ENCODE data around the gene OR2J3. TPM values are rescaled to one million over a fixed set of nuclear protein-coding genes. Genes with fewer than 3 reads are reported as not detected.
"Not testable (repeated sequence)": the region's sequence is repeated elsewhere in the genome, so short reads cannot be mapped to it uniquely, and the experiment has no call there.

The OR2J3 gene
- total and polyA plus RNA-seq, 10 of the 15 experiments (the other 5 are each of a cell fraction or from before 2014, with no cell fraction given) = not detected

DNA sequence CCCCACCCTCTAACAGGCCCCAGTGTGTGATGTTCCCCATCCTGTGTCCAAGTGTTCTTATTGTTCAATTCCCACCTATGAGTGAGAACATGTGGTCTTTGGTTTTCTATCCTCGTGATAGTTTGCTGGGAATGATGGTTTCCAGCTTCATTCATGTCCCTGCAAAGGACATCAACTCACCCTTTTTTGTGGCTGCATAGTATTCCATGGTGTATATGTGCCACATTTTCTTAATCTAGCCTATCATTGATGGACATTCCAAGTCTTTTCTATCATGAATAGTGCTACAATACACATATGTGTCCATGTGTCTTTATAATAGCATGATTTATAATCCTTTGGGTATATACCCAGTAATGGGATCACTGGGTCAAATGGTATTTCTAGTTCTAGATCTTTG lies 47.3 kb downstream of the OR2J3 start:
- ATAC-seq; H3K27me3 ChIP-seq (replicated peaks in 1 of 2; ENCODE audit: control insufficient read depth in 2 of 2, insufficient read depth in 2 of 2, low read length in 1 of 2); H3K36me3 ChIP-seq (ENCODE audit: control insufficient read depth in 2 of 2, insufficient read depth in 2 of 2, low read length in 1 of 2); H3K79me2 ChIP-seq (ENCODE audit: control insufficient read depth, insufficient read depth, low read length); BruUV-seq (replicated peaks); FAIRE-seq; H3K9ac ChIP-seq (ENCODE audit: control insufficient read depth, insufficient read depth, low read length); H2AFZ ChIP-seq (ENCODE audit: control insufficient read depth, low read depth, low read length); H3K4me2 ChIP-seq (ENCODE audit: control insufficient read depth, insufficient read depth); intact Hi-C loops (cut with micrococcal nuclease; ENCODE audit: unreplicated experiment); CTCF ChIA-PET; H4K20me1 ChIP-seq (ENCODE audit: control insufficient read depth, insufficient read depth); H3K27ac ChIP-seq (ENCODE audit: control insufficient read depth, insufficient read depth); SMC1A ChIA-PET (ENCODE audit: uncharacterized antibody, unreplicated experiment); H3K4me1 ChIP-seq (ENCODE audit: control insufficient read depth, insufficient read depth, low read length); H3K4me3 ChIP-seq; DNase-seq (ENCODE audit: low read depth, low spot score); in situ Hi-C loops (cut with MboI); H3K9me3 ChIP-seq (replicated peaks; ENCODE audit: control insufficient read depth, insufficient read depth, low read length); POLR2A ChIA-PET; RAD21 ChIA-PET (ENCODE audit: unreplicated experiment): not testable (repeated sequence)
- WGBS (ENCODE audit: insufficient coverage, insufficient replicate concordance, low lambda C conversion rate, missing lambda C conversion rate) = 0% methylated on average over 1 of the region's 1 CpG

DNA sequence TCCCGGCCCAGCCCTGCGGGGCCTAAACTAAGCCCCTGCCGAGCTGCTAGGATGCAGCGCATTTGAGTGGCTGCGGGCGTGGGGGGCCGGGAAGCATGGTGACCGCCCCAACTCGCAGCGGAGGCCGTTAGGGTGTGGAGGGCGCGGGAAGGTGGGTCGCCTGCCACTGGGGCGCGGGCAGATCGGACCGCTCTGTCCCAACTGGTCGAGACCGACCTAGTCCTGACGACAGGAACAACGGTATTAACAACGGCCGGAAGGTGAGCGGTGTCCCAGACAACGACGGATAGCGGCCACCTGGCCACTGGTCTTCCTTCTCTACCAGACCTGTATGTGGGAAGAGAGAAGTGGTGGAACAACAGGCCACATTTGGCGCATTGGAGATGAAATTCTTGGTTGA lies 52.1 kb downstream of the OR2J3 start:
- CTCF ChIA-PET; FAIRE-seq; H3K27ac ChIP-seq (ENCODE audit: control insufficient read depth, insufficient read depth); SMC1A ChIA-PET (ENCODE audit: uncharacterized antibody, unreplicated experiment); H2AFZ ChIP-seq (ENCODE audit: control insufficient read depth, low read depth, low read length); H3K27me3 ChIP-seq (replicated peaks in 1 of 2; ENCODE audit: control insufficient read depth in 2 of 2, insufficient read depth in 2 of 2, low read length in 1 of 2); H3K4me1 ChIP-seq (ENCODE audit: control insufficient read depth, insufficient read depth, low read length); DNase-seq (ENCODE audit: low read depth, low spot score); BruUV-seq (replicated peaks); H3K4me2 ChIP-seq (ENCODE audit: control insufficient read depth, insufficient read depth); intact Hi-C loops (cut with micrococcal nuclease; ENCODE audit: unreplicated experiment); H3K4me3 ChIP-seq; POLR2A ChIA-PET; in situ Hi-C loops (cut with MboI); H3K9ac ChIP-seq (ENCODE audit: control insufficient read depth, insufficient read depth, low read length); ATAC-seq; H3K36me3 ChIP-seq (ENCODE audit: control insufficient read depth in 2 of 2, insufficient read depth in 2 of 2, low read length in 1 of 2); H3K79me2 ChIP-seq (ENCODE audit: control insufficient read depth, insufficient read depth, low read length); H4K20me1 ChIP-seq (ENCODE audit: control insufficient read depth, insufficient read depth); RAD21 ChIA-PET (ENCODE audit: unreplicated experiment); H3K9me3 ChIP-seq (replicated peaks; ENCODE audit: control insufficient read depth, insufficient read depth, low read length): not testable (repeated sequence)
- 72% methylated on average over 16 of the region's 29 CpGs for WGBS (ENCODE audit: insufficient coverage, insufficient replicate concordance, low lambda C conversion rate, missing lambda C conversion rate)

Other genes starting within 250 kb of the OR2J3 start
- gene TRIM27, start 184.1 kb upstream of the OR2J3 start, total RNA-seq (2014; rRNA removed) = 68.8 and 72.2 TPM in 2 replicates
- 60.2 and 63.7 TPM in 2 replicates for gene TRIM27, start 184.1 kb upstream of the OR2J3 start, total RNA-seq (2014; rRNA removed; fragmentation: Illumina TruSeq; extraction: Trizol)
- gene TRIM27, start 184.1 kb upstream of the OR2J3 start, total RNA-seq (2021) = 53.6 and 55.6 TPM in 2 replicates
- gene TRIM27, start 184.1 kb upstream of the OR2J3 start, polyA plus RNA-seq (2011; rRNA removed) = 66.3 and 74.7 TPM in 2 replicates
- gene TRIM27, start 184.1 kb upstream of the OR2J3 start, polyA plus RNA-seq (2014; fragmentation: Illumina TruSeq; extraction: Trizol) = 47.5 and 52.6 TPM in 2 replicates
- 10 to 100 TPM; 18.5 to 27.9 TPM for gene TRIM27, start 184.1 kb upstream of the OR2J3 start, polyA plus RNA-seq (2014; fragmentation: Nextera tagmentation; extraction: Ambion mirVana)
- 51.4 and 56.9 TPM in 2 replicates for gene TRIM27, start 184.1 kb upstream of the OR2J3 start, polyA plus RNA-seq (2014; rRNA removed)
- gene TRIM27, start 184.1 kb upstream of the OR2J3 start, polyA plus RNA-seq (2016; fragmentation: Nextera tagmentation; extraction: Ambion mirVana) = 10 to 100 TPM; 59.1 to 63.8 TPM
- gene ZNF311, start 102.7 kb upstream of the OR2J3 start, total RNA-seq (2014; rRNA removed) = not detected in 2 replicates
- not detected in 2 replicates for gene ZNF311, start 102.7 kb upstream of the OR2J3 start, total RNA-seq (2014; rRNA removed; fragmentation: Illumina TruSeq; extraction: Trizol)
- gene ZNF311, start 102.7 kb upstream of the OR2J3 start, total RNA-seq (2021) = not detected in 2 replicates
- gene ZNF311, start 102.7 kb upstream of the OR2J3 start, polyA plus RNA-seq (2011; rRNA removed) = 0.03 and 0.07 TPM in 2 replicates
- gene ZNF311, start 102.7 kb upstream of the OR2J3 start, polyA plus RNA-seq (2014; fragmentation: Illumina TruSeq; extraction: Trizol) = not detected in 2 replicates
- not detected for gene ZNF311, start 102.7 kb upstream of the OR2J3 start, polyA plus RNA-seq (2014; fragmentation: Nextera tagmentation; extraction: Ambion mirVana)
- not detected in 2 replicates for gene ZNF311, start 102.7 kb upstream of the OR2J3 start, polyA plus RNA-seq (2014; rRNA removed)
- not detected for gene ZNF311, start 102.7 kb upstream of the OR2J3 start, polyA plus RNA-seq (2016; fragmentation: Nextera tagmentation; extraction: Ambion mirVana)
- gene OR2W1, start 62.9 kb upstream of the OR2J3 start, total RNA-seq (2014; rRNA removed) = not detected in 2 replicates
- gene OR2W1, start 62.9 kb upstream of the OR2J3 start, total RNA-seq (2014; rRNA removed; fragmentation: Illumina TruSeq; extraction: Trizol) = not detected in 2 replicates
- not detected in 2 replicates for gene OR2W1, start 62.9 kb upstream of the OR2J3 start, total RNA-seq (2021)
- gene OR2W1, start 62.9 kb upstream of the OR2J3 start, polyA plus RNA-seq (2011; rRNA removed) = not detected in 2 replicates
- gene OR2W1, start 62.9 kb upstream of the OR2J3 start, polyA plus RNA-seq (2014; fragmentation: Illumina TruSeq; extraction: Trizol) = not detected in 2 replicates
- not detected for gene OR2W1, start 62.9 kb upstream of the OR2J3 start, polyA plus RNA-seq (2014; fragmentation: Nextera tagmentation; extraction: Ambion mirVana)
- gene OR2W1, start 62.9 kb upstream of the OR2J3 start, polyA plus RNA-seq (2014; rRNA removed) = not detected in 2 replicates
- not detected for gene OR2W1, start 62.9 kb upstream of the OR2J3 start, polyA plus RNA-seq (2016; fragmentation: Nextera tagmentation; extraction: Ambion mirVana)
- not detected in 2 replicates for gene OR2B3, start 20.7 kb upstream of the OR2J3 start, total RNA-seq (2014; rRNA removed)
- not detected in 2 replicates for gene OR2B3, start 20.7 kb upstream of the OR2J3 start, total RNA-seq (2014; rRNA removed; fragmentation: Illumina TruSeq; extraction: Trizol)
- gene OR2B3, start 20.7 kb upstream of the OR2J3 start, total RNA-seq (2021) = not detected in 2 replicates
- not detected in 2 replicates for gene OR2B3, start 20.7 kb upstream of the OR2J3 start, polyA plus RNA-seq (2011; rRNA removed)
- gene OR2B3, start 20.7 kb upstream of the OR2J3 start, polyA plus RNA-seq (2014; fragmentation: Illumina TruSeq; extraction: Trizol) = not detected in 2 replicates
- not detected for gene OR2B3, start 20.7 kb upstream of the OR2J3 start, polyA plus RNA-seq (2014; fragmentation: Nextera tagmentation; extraction: Ambion mirVana)
- gene OR2B3, start 20.7 kb upstream of the OR2J3 start, polyA plus RNA-seq (2014; rRNA removed) = not detected in 2 replicates
- gene OR2B3, start 20.7 kb upstream of the OR2J3 start, polyA plus RNA-seq (2016; fragmentation: Nextera tagmentation; extraction: Ambion mirVana) = not detected
- gene OR2J1, start 8.6 kb upstream of the OR2J3 start, total RNA-seq (2014; rRNA removed) = not detected in 2 replicates
- not detected in 2 replicates for gene OR2J1, start 8.6 kb upstream of the OR2J3 start, total RNA-seq (2014; rRNA removed; fragmentation: Illumina TruSeq; extraction: Trizol)
- not detected in 2 replicates for gene OR2J1, start 8.6 kb upstream of the OR2J3 start, total RNA-seq (2021)
- gene OR2J1, start 8.6 kb upstream of the OR2J3 start, polyA plus RNA-seq (2011; rRNA removed) = not detected in 2 replicates
- not detected in 2 replicates for gene OR2J1, start 8.6 kb upstream of the OR2J3 start, polyA plus RNA-seq (2014; fragmentation: Illumina TruSeq; extraction: Trizol)
- not detected for gene OR2J1, start 8.6 kb upstream of the OR2J3 start, polyA plus RNA-seq (2014; fragmentation: Nextera tagmentation; extraction: Ambion mirVana)
- not detected in 2 replicates for gene OR2J1, start 8.6 kb upstream of the OR2J3 start, polyA plus RNA-seq (2014; rRNA removed)
- gene OR2J1, start 8.6 kb upstream of the OR2J3 start, polyA plus RNA-seq (2016; fragmentation: Nextera tagmentation; extraction: Ambion mirVana) = not detected
- not detected in 2 replicates for gene OR2J2, start 62.8 kb downstream of the OR2J3 start, total RNA-seq (2014; rRNA removed)
- not detected in 2 replicates for gene OR2J2, start 62.8 kb downstream of the OR2J3 start, total RNA-seq (2014; rRNA removed; fragmentation: Illumina TruSeq; extraction: Trizol)
- not detected in 2 replicates for gene OR2J2, start 62.8 kb downstream of the OR2J3 start, total RNA-seq (2021)
- not detected in 2 replicates for gene OR2J2, start 62.8 kb downstream of the OR2J3 start, polyA plus RNA-seq (2011; rRNA removed)
- not detected in 2 replicates for gene OR2J2, start 62.8 kb downstream of the OR2J3 start, polyA plus RNA-seq (2014; fragmentation: Illumina TruSeq; extraction: Trizol)
- not detected for gene OR2J2, start 62.8 kb downstream of the OR2J3 start, polyA plus RNA-seq (2014; fragmentation: Nextera tagmentation; extraction: Ambion mirVana)
- not detected in 2 replicates for gene OR2J2, start 62.8 kb downstream of the OR2J3 start, polyA plus RNA-seq (2014; rRNA removed)
- gene OR2J2, start 62.8 kb downstream of the OR2J3 start, polyA plus RNA-seq (2016; fragmentation: Nextera tagmentation; extraction: Ambion mirVana) = not detected
- gene OR14J1, start 193.6 kb downstream of the OR2J3 start, total RNA-seq (2014; rRNA removed) = not detected in 2 replicates
- not detected in 2 replicates for gene OR14J1, start 193.6 kb downstream of the OR2J3 start, total RNA-seq (2014; rRNA removed; fragmentation: Illumina TruSeq; extraction: Trizol)
- not detected in 2 replicates for gene OR14J1, start 193.6 kb downstream of the OR2J3 start, total RNA-seq (2021)
- not detected in 2 replicates for gene OR14J1, start 193.6 kb downstream of the OR2J3 start, polyA plus RNA-seq (2011; rRNA removed)
- gene OR14J1, start 193.6 kb downstream of the OR2J3 start, polyA plus RNA-seq (2014; fragmentation: Illumina TruSeq; extraction: Trizol) = not detected in 2 replicates
- gene OR14J1, start 193.6 kb downstream of the OR2J3 start, polyA plus RNA-seq (2014; fragmentation: Nextera tagmentation; extraction: Ambion mirVana) = not detected
- not detected in 2 replicates for gene OR14J1, start 193.6 kb downstream of the OR2J3 start, polyA plus RNA-seq (2014; rRNA removed)
- gene OR14J1, start 193.6 kb downstream of the OR2J3 start, polyA plus RNA-seq (2016; fragmentation: Nextera tagmentation; extraction: Ambion mirVana) = not detected

Measured in GM12878 (cell line).